DMS53 treated with DMSO at 0.1 percent for 48 hours (cell line): ENCODE data around the gene RHPN2.

Source experiments
- DNase-seq: peaks from one replicate; lab custom pipeline; 2025; ENCODE audit not compliant: unreplicated experiment; lab: John Stamatoyannopoulos, UW

Gene RHPN2

GRCh38 chr19:33064792-33065550 is at the start of gene RHPN2:
Gene RHPN2, minus strand, starts transcription at chr19:33064888. Its CDS starts 36 bp downstream, at chr19:33064852.
- DNase-seq: peak; percentile 64

DNA sequence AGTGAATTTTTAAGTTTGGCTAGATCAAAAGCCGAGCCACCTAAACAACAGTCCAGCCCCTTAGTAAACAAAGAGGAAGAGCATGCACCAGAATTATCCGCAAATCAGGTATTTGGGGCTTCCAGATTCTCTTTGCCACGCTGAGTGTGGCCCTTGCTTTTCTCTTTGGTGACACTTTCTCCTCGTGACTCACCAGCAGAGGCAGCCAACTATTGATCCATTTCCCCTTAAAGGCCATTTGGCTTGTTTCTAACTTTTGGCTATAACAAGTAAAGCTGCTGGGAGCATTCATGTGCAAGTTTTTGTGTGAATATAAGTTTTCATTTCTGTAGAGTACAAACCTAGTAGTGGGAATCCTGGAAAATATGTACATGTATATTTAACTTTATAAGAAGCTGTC is 49.6 kb upstream of the RHPN2 start:
- no peak for DNase-seq

DNA sequence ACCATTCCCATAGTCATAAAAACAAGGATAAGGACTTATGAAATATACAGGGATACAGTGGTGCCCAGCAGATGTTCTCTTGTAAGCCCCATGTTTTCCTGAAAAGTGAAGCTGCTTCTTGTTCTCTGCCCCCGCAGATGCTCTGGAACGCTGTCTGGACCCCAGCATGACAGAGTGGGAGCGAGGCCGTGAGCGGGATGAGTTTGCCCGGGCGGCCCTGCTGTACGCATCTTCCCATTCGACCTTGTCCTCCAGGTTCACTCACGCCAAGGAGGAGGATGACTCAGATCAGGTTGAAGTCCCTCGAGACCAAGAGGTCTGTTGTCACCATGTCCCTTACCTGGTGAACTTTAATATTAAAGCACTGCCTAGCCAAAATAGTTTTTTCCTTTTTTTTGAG is 46.9 kb upstream of the RHPN2 start:
- no peak for DNase-seq

GRCh38 chr19:33110137-33110910 is 45.6 kb upstream of the RHPN2 start:
- DNase-seq: no peak

DNA sequence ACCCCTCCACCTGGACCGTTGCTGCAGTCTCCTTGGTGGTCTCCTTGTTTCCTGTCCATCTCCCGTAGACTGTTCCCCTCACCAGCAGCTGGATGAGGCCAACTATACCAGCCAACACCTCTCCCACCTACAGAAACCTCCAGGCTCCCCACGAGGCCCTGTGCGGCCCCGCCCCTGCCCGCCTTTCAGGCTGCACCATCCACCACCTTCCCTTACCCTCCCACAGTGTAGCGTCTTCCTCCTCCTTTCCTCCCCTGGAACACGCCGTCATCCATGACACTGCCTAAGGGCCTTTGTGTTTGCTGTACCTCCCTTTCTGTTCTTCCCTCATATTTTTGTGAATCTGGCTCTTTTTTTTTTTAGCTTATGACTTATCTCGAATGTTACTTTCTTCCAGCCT is 43.5 kb upstream of the RHPN2 start:
- DNase-seq: no peak

- DNase-seq: no peak
Measured at GRCh38 chr19:33102893-33103292, 38.2 kb upstream of the RHPN2 start.

DNA sequence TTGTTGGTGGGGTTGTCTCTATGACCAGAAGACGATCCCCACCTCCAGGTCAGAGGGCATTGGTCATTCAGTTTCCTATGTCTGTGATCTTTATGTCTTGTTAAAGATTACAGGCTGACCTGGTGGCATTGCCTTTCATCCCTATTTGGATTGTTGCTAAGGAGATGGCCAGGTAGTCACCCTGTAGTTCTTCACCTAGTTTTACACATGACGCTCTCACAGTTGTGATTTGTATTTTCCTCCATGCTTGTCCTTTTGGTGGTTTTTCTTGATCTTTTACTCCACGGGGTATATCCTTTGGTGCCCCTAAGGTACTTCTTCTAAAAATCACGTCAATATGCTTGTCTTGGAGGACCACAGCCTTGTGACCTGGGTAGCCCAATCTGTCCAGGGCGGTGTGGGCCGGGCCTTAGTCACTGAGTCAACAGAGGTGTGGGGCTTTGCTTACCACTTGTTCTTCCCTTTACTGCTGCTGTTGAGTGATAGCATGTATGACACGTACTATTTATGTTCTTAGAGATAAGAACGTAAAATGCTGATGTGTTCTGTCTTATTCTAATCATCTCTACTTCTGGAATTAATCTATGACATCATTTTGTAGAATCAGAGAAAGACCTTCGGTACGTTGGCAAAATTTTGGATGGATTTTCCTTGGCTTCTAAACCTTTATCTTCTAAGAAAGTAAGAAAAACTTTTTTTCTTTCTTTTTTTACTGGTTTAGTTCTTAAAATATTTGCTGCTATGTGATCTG is 36.4 kb upstream of the RHPN2 start:
- peak; percentile 36 for DNase-seq

- DNase-seq: no peak
Measured at GRCh38 chr19:33098055-33098534, 33.4 kb upstream of the RHPN2 start.

DNA sequence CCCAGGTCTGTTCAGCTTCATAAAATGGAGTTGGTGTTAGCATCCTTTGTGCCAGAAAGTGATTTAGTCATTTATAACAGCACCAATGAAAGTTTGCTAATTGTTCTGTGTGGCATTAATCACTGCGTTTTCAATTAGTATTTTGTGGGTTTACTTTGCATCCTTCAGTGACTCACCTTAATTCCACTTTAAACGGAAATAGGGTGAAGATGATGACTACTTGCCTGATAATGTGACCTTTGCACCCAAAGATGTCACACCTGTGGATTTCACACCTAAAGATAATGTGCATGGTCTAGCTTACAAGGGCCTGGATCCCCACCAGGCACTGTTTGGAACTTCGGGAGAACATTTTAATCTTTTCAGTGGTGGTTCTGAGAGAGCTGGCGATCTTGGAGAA is 31.3 kb upstream of the RHPN2 start:
- no peak for DNase-seq

DNA sequence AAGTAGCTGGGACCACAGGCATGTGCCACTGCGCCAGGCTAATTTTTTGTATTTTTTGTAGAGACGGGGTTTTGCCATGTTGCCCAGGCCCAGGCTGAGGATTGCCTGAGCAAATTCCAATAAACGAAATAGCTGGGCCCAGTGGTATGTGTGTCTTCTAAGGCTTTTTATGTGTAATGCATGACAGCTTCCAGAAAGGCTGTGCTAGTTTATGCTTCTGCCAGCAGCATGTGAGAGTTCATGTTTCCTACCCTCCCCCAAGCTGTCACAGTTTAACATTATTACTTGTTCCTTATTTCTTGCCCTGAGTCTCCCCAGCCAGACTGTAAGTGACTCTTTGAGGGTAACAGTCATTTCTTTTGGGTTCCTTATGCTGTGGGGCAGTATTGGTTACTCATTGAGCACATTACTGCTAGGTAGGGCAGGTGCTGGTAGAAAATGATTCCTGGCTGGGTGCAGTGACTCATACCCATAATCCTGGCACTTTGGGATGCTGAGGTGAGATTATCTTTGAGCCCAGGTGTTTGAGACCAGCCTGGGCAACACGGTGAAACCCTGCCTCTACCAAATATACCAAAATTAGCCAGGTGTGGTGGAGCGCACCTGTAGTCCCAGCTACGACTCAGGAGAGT is 29.9 kb upstream of the RHPN2 start:
- no peak for DNase-seq

GRCh38 chr19:33093420-33094210 is 28.9 kb upstream of the RHPN2 start:
- DNase-seq: no peak

DNA sequence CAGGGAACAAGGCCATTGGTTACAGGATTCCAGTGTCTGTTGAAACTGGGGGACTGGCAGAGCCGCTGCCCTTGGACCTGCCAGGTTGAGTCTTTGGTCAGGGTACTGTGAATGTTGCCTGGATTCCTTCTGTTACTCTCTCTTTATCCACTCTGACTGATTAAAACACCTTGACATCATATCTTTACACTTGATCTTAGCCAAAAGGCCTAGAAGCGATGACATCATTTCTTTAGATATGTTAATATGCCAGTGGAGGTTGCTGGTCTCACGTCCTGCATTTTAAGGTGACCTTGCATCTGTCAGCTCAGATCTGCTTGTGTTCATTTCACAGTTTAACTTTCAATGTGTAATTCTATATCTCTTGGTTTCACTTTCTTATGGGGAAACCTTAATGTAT is 25.5 kb upstream of the RHPN2 start:
- no peak for DNase-seq

DNA sequence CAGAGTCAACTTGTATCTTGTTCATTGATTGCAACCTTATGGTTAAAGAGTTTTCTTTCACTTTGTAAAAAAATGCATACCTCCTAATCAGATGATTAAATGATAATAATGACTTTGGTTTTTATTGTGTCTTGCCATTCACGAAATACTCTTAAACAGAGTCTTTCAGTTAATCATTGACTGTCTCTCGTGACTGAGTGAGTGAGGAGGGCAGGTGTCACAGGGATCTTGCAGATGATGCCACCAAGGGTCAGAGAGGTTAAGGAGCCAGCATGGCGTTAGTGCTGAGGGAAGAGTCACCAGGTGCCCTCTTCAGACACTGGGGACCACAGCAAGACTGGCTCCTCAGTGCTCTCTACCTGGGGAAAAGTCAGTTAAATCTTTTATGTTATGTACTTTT is 24.3 kb upstream of the RHPN2 start:
- peak; percentile 85 for DNase-seq

DNA sequence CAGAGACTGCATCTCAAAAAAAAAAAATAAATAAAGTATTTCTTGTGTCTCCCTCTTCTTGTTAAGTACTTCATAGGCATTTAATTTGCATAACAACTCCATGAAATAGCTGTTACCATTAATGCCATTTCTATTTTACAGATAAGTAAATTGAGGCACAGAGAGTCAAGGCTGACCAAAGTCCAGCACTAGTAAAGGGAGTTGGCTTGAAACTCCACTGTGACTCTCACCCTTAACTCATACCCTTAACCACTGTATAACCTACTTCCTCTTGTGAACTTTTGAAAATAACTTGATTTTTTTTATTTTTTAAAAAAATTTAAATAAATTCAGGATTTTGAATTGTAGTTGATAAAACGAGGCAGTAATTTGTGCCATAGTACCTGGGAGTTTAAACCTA is 22.3 kb upstream of the RHPN2 start:
- no peak for DNase-seq

DNA sequence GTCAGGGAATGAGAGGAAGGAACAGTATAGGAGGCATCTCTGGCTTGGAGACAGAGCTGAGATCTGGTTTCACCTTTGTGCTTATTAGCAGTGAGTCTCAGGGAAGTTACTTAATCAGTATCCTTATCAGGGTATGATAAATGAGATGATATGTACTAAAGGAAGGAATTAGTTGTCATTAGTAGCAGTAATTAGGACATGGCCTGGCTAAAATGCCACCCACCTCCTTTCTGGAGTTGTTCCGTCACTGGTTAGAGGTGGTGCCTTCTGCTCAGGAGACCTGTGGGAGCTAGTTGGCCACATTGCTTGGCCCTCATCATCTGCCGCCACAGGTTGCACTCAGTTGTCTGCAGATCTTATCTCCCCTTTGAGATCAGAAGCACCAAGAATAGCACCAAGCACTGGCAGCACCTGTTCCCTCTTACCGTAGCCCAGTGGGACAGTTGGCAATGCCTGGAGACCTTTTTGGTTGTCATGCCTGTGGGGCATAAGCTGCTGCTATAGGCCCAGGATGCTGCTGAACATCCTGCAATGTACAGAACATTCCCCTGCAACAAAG is 21.0 kb upstream of the RHPN2 start:
- DNase-seq: no peak

DNA sequence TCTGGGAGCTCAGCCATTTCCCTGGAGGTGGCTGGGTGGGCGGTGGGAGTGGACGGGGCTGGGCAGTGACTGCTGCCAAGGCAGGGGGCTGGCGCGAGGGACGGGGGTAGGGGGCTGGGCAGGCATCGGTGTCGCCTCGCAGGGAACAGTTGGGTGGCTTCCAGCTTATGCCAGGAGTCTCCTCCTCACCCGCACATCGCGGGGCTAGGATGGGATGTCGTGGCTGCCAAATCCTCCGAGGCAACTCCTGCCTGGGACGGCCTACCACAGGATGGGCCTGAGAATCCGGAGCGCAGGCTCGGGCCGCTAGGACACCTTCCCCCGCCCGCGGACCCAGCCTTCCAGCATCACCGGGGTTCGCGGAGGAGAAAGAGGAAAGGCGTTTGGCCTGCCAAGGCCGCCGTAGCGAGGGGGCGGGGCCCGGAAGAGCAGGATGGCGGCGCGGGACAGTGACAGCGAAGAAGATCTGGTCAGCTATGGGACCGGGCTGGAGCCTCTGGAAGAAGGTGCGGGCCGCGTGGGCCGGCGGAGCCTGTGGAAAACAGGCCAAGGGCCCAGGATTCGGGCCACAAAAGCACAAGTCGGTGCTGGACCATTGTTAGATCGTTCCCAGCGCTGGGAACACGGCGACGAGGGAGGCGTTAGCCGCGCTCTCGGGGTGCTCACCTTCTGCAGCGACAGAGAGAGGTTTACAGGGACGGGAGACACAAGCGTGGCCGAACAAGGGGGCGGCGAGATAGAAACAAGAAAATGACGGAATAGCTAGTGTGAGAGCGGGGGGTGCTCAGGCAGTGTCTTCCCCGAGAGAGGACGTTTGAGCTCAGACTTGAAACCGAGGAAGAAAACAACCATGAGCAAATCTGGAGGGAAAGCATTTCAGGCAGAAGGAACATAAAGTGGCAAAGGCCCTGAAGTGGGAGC is 16.3 kb upstream of the RHPN2 start, which contains the start of gene GPATCH1:
Gene GPATCH1 (plus strand): TSS at position 421 of the 921 bp plus-strand sequence. CDS start 13 bp downstream, at position 434.
- peak; percentile 85 for DNase-seq

DNA sequence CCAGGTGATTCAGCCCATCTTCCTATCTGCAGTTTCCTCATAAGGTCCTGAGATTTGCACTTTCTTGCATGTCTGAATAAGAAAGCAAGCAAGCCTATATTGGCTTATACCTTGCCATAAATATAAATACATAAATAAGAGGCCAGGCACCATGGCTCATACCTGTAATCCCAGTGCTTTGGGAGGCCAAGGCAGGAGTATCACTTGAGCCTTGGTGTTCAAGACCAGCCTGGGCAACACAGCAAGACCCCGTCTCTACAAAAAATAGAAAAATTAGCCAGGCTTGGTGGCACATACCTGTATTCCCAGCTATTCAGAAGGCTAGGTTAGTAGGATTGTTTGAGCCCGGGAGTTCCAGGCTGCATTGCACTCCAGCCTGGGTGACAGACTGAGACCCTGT is 10.8 kb upstream of the RHPN2 start:
- no peak for DNase-seq

- no peak for DNase-seq
Measured at GRCh38 chr19:33071887-33072286, 7.2 kb upstream of the RHPN2 start.

DNA sequence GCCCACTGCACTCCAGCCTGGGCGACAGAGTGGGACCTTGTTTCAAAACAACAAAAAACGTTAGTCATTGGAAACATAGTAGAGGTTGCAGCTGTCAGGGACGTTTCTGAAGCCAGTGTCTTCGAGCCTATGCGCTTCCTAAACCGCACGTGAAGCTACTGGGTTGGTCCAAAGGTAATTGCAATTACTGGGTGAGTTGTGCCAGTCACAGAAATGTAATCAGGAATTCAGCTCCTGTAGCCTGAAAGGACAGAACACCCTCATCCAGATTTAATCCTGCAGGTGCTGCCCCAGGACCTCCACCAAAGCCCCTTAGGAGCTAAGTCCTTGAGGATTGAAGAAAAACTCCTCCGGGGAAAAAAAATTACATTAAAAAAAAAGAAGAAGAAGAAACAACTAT is 2.4 kb upstream of the RHPN2 start:
- no peak for DNase-seq
